NCI-H2171 (cell line): ENCODE results near the gene BTK.
"Not testable (repeated sequence)": the region's sequence is repeated elsewhere in the genome, so short reads cannot be mapped to it uniquely, and the experiment has no call there.

ENCODE experiments used
- DNase-seq: peaks from one replicate; lab custom pipeline; 2025; lab: John Stamatoyannopoulos, UW

The BTK gene

GRCh38 chrX:101337776-101338271, 48.2 kb downstream of the BTK start:
- no peak for DNase-seq

GRCh38 chrX:101334310-101334709, 51.7 kb downstream of the BTK start:
- DNase-seq: not testable (repeated sequence)

- peak; percentile 43 for DNase-seq
These were observed 59.4 kb downstream of the BTK start for GRCh38 chrX:101326600-101326999.

GRCh38 chrX:101303790-101304189, 82.2 kb downstream of the BTK start:
- DNase-seq: no peak
